ENCODE data around the gene VPS45. TPM values are rescaled to one million over a fixed set of nuclear protein-coding genes. Genes with fewer than 3 reads are reported as not detected.

Gene VPS45
- polyA plus RNA-seq, 1 donor from 2014 or later = 174 TPM

- Histone ChIP-seq H2AFZ (ENCODE audit: low read depth, low read length) (no peak overlapping the region), H3K36me3 (ENCODE audit: insufficient read depth, low read length) (no peaks in the 10 kb centered on the region), H3K27ac (ENCODE audit: low read length) (no peak overlapping the region), H3K4me3 (ENCODE audit: low read length) (no peak overlapping the region), H3F3A (ENCODE audit: insufficient read depth, low read length, poor library complexity, severe bottlenecking) (no peaks in the 10 kb centered on the region), H3K4me2 (ENCODE audit: low read length) (no peak overlapping the region), H3K27me3 (ENCODE audit: insufficient read depth, low read depth, low read length) (no peaks in the 10 kb centered on the region), H3K9me3 (ENCODE audit: low read length) (no peaks in the 10 kb centered on the region), H3K9ac (ENCODE audit: low read length) (no peak overlapping the region), H3K9me2 (ENCODE audit: insufficient read depth, low read length) (no peaks in the 10 kb centered on the region), H4K20me1 (ENCODE audit: insufficient read depth) (no peaks in the 10 kb centered on the region), H3K79me2 (replicated peaks; ENCODE audit: insufficient read depth, low read length) (no peaks in the 10 kb centered on the region)
- TF ChIP-seq SMC3 (conservative IDR thresholded peaks at IDR 0.05; ENCODE audit: poor library complexity) (peak; percentile 29), CTCF (IDR thresholded peaks at IDR 0.05; ENCODE audit: poor library complexity, severe bottlenecking) (peak; percentile 38), EZH2 (IDR thresholded peaks at IDR 0.05; ENCODE audit: borderline replicate concordance, insufficient read depth, low read length, poor library complexity, severe bottlenecking) (no peak), RAD21 (conservative IDR thresholded peaks at IDR 0.05) (no peak)
Measured at GRCh38 chr1:150187560-150187931, 120.0 kb downstream of the VPS45 start.

GRCh38 chr1:150192012-150192411 lies 124.4 kb downstream of the VPS45 start:
- no peaks in the 10 kb centered on the region for H4K20me1 ChIP-seq (ENCODE audit: insufficient read depth)
- no peaks in the 10 kb centered on the region for H3K9me2 ChIP-seq (ENCODE audit: insufficient read depth, low read length)
- H3K9ac ChIP-seq (ENCODE audit: low read length) = no peak overlapping the region
- no peak overlapping the region for H2AFZ ChIP-seq (ENCODE audit: low read depth, low read length)
- H3K79me2 ChIP-seq (replicated peaks; ENCODE audit: insufficient read depth, low read length) = no peaks in the 10 kb centered on the region
- no peaks in the 10 kb centered on the region for H3F3A ChIP-seq (ENCODE audit: insufficient read depth, low read length, poor library complexity, severe bottlenecking)
- no peaks in the 10 kb centered on the region for H3K27me3 ChIP-seq (ENCODE audit: insufficient read depth, low read depth, low read length)
- H3K4me3 ChIP-seq (ENCODE audit: low read length) = no peak overlapping the region
- no peak overlapping the region for H3K27ac ChIP-seq (ENCODE audit: low read length)
- H3K36me3 ChIP-seq (ENCODE audit: insufficient read depth, low read length) = no peaks in the 10 kb centered on the region
- no peak overlapping the region for H3K4me2 ChIP-seq (ENCODE audit: low read length)
- no peaks in the 10 kb centered on the region for H3K9me3 ChIP-seq (ENCODE audit: low read length)
- TF ChIP-seq EP300 (conservative IDR thresholded peaks at IDR 0.05; ENCODE audit: poor library complexity, severe bottlenecking) (no peak), CTCF (IDR thresholded peaks at IDR 0.05; ENCODE audit: poor library complexity, severe bottlenecking) (no peak), MXI1 (conservative IDR thresholded peaks at IDR 0.05; ENCODE audit: poor library complexity, severe bottlenecking) (no peak), RAD21 (conservative IDR thresholded peaks at IDR 0.05) (no peak), SMC3 (conservative IDR thresholded peaks at IDR 0.05; ENCODE audit: poor library complexity) (no peak), REST (IDR thresholded peaks at IDR 0.05; ENCODE audit: borderline replicate concordance) (no peak), TAF1 (IDR thresholded peaks at IDR 0.05; ENCODE audit: low read depth) (no peak), EZH2 (IDR thresholded peaks at IDR 0.05; ENCODE audit: borderline replicate concordance, insufficient read depth, low read length, poor library complexity, severe bottlenecking) (no peak), POLR2AphosphoS5 (IDR thresholded peaks at IDR 0.05) (no peak)

Measured in neural cell (in vitro differentiated cells).